KOPT-K1 (cell line): ENCODE results near the gene UVRAG.

ENCODE experiments used
- H3K27ac ChIP-seq: fragments of 200-600 bp; sonication (generic); 2 replicates; pipeline ENCODE4 v1.5.1; 2016; ENCODE audit warnings: antibody characterized with exemption, mild to moderate bottlenecking, low read depth, low read length; ENCODE audit not compliant: poor library complexity, severe bottlenecking
- H3K36me3 ChIP-seq: fragments of 200-600 bp; sonication (generic); 2 replicates; pipeline ENCODE4 v1.5.1; 2017; ENCODE audit warnings: antibody characterized with exemption, mild to moderate bottlenecking, low read length, moderate library complexity; ENCODE audit not compliant: insufficient read depth
- H3K9me3 ChIP-seq: fragments of 200-600 bp; sonication (generic); 2 replicates; pipeline ENCODE4 v1.5.1; 2017; ENCODE audit warnings: antibody characterized with exemption, low read length, mild to moderate bottlenecking; ENCODE audit not compliant: insufficient read depth, poor library complexity, severe bottlenecking

UVRAG gene

GRCh38 chr11:76140912-76141574, 326.0 kb downstream of the UVRAG start:
- H3K27ac ChIP-seq: no peak overlapping the region

GRCh38 chr11:76141901-76142588, 327.0 kb downstream of the UVRAG start:
- no peaks in the 10 kb centered on the region for H3K9me3 ChIP-seq
- peaks cover 30% of the 10 kb centered on the region for H3K36me3 ChIP-seq
- H3K27ac ChIP-seq: no peak overlapping the region

More at GRCh38 chr11:76140912-76141574, 326.0 kb downstream of the UVRAG start:
- Histone ChIP-seq H3K9me3 (no peaks in the 10 kb centered on the region), H3K36me3 (peaks cover 30% of the 10 kb centered on the region)

GRCh38 chr11:76143274-76143673, 328.3 kb downstream of the UVRAG start:
- Histone ChIP-seq H3K9me3 (no peaks in the 10 kb centered on the region), H3K36me3 (peaks cover 30% of the 10 kb centered on the region), H3K27ac (no peak overlapping the region)

- peaks cover 14% of the 10 kb centered on the region for H3K36me3 ChIP-seq
- no peaks in the 10 kb centered on the region for H3K9me3 ChIP-seq
- no peak overlapping the region for H3K27ac ChIP-seq
These were observed 332.2 kb downstream of the UVRAG start for GRCh38 chr11:76147106-76147740.

GRCh38 chr11:76148231-76148630, 333.2 kb downstream of the UVRAG start:
- H3K27ac ChIP-seq: no peak overlapping the region
- no peaks in the 10 kb centered on the region for H3K9me3 ChIP-seq
- peaks cover 4% of the 10 kb centered on the region for H3K36me3 ChIP-seq

GRCh38 chr11:76148941-76149613, 334.1 kb downstream of the UVRAG start:
- Histone ChIP-seq H3K36me3 (no peaks in the 10 kb centered on the region), H3K9me3 (no peaks in the 10 kb centered on the region), H3K27ac (no peak overlapping the region)

GRCh38 chr11:76149713-76150112, 334.7 kb downstream of the UVRAG start:
- H3K9me3 ChIP-seq: no peaks in the 10 kb centered on the region
- no peaks in the 10 kb centered on the region for H3K36me3 ChIP-seq
- no peak overlapping the region for H3K27ac ChIP-seq

GRCh38 chr11:76150141-76150540, 335.1 kb downstream of the UVRAG start:
- Histone ChIP-seq H3K9me3 (no peaks in the 10 kb centered on the region), H3K27ac (no peak overlapping the region), H3K36me3 (no peaks in the 10 kb centered on the region)

- Histone ChIP-seq H3K27ac (no peak overlapping the region), H3K9me3 (no peaks in the 10 kb centered on the region), H3K36me3 (no peaks in the 10 kb centered on the region)
These were observed 336.6 kb downstream of the UVRAG start for GRCh38 chr11:76151556-76152085.

GRCh38 chr11:76152086-76152681, 337.2 kb downstream of the UVRAG start:
- Histone ChIP-seq H3K36me3 (no peaks in the 10 kb centered on the region), H3K9me3 (no peaks in the 10 kb centered on the region), H3K27ac (no peak overlapping the region)

GRCh38 chr11:76152741-76153570, 337.9 kb downstream of the UVRAG start:
- Histone ChIP-seq H3K27ac (no peak overlapping the region), H3K9me3 (no peaks in the 10 kb centered on the region), H3K36me3 (no peaks in the 10 kb centered on the region)

- Histone ChIP-seq H3K36me3 (no peaks in the 10 kb centered on the region), H3K27ac (no peak overlapping the region)
These were observed 338.5 kb downstream of the UVRAG start for GRCh38 chr11:76153571-76153923.

GRCh38 chr11:76155500-76156227, 340.7 kb downstream of the UVRAG start:
- no peaks in the 10 kb centered on the region for H3K36me3 ChIP-seq
- no peak overlapping the region for H3K27ac ChIP-seq
- no peaks in the 10 kb centered on the region for H3K9me3 ChIP-seq

More at GRCh38 chr11:76153571-76153923, 338.5 kb downstream of the UVRAG start:
- H3K9me3 ChIP-seq: no peaks in the 10 kb centered on the region
